Measurements from ENCODE around the gene TXNRD3.

DNA sequence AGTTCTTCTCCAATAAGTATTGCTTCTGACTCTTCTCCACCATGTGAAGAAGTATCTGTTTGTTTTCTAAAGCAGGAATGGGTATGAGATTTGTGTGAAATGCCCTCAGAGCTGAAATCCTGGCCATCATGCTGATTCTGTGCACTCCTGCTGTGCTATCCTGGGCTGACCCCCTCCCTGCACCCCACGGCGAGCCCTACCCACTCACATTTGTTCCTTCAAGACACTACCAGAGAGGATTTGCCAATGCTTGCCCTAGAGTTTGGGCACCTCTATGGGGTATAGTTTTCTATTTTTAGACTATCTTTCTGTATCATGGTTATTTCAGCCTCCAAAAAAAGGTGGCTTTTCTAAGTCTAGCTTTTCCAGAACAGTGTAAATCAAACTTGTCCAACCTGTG, 18.5 kb downstream of the TXNRD3 start:
- TF ChIP-seq MAX (CRISPR knock-in tag; IDR thresholded peaks at IDR 0.05) (no peak), ATF6 (CRISPR knock-in tag; IDR thresholded peaks at IDR 0.05) (no peak), ARID4B (CRISPR knock-in tag; IDR thresholded peaks at IDR 0.05; ENCODE audit: borderline replicate concordance) (no peak), ZNF121 (CRISPR knock-in tag; IDR thresholded peaks at IDR 0.05) (no peak), JUN (CRISPR knock-in tag; IDR thresholded peaks at IDR 0.05) (no peak), ZMAT4 (CRISPR knock-in tag; IDR thresholded peaks at IDR 0.05) (no peak), ZNF512 (CRISPR knock-in tag; IDR thresholded peaks at IDR 0.05; ENCODE audit: borderline replicate concordance) (no peak), PRDM15 (CRISPR knock-in tag; IDR thresholded peaks at IDR 0.05) (no peak), SP1 (CRISPR knock-in tag; conservative IDR thresholded peaks at IDR 0.05) (no peak), GABPB1 (CRISPR knock-in tag; IDR thresholded peaks at IDR 0.05) (no peak)
- TF ChIP-seq, protein P1, sequence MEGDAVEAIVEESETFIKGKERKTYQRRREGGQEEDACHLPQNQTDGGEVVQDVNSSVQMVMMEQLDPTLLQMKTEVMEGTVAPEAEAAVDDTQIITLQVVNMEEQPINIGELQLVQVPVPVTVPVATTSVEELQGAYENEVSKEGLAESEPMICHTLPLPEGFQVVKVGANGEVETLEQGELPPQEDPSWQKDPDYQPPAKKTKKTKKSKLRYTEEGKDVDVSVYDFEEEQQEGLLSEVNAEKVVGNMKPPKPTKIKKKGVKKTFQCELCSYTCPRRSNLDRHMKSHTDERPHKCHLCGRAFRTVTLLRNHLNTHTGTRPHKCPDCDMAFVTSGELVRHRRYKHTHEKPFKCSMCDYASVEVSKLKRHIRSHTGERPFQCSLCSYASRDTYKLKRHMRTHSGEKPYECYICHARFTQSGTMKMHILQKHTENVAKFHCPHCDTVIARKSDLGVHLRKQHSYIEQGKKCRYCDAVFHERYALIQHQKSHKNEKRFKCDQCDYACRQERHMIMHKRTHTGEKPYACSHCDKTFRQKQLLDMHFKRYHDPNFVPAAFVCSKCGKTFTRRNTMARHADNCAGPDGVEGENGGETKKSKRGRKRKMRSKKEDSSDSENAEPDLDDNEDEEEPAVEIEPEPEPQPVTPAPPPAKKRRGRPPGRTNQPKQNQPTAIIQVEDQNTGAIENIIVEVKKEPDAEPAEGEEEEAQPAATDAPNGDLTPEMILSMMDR (IDR thresholded peaks at IDR 0.05): no peak
- TF ChIP-seq, protein P2, sequence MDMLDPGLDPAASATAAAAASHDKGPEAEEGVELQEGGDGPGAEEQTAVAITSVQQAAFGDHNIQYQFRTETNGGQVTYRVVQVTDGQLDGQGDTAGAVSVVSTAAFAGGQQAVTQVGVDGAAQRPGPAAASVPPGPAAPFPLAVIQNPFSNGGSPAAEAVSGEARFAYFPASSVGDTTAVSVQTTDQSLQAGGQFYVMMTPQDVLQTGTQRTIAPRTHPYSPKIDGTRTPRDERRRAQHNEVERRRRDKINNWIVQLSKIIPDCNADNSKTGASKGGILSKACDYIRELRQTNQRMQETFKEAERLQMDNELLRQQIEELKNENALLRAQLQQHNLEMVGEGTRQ (CRISPR knock-in tag; IDR thresholded peaks at IDR 0.05): no peak
- TF ChIP-seq, protein P3, sequence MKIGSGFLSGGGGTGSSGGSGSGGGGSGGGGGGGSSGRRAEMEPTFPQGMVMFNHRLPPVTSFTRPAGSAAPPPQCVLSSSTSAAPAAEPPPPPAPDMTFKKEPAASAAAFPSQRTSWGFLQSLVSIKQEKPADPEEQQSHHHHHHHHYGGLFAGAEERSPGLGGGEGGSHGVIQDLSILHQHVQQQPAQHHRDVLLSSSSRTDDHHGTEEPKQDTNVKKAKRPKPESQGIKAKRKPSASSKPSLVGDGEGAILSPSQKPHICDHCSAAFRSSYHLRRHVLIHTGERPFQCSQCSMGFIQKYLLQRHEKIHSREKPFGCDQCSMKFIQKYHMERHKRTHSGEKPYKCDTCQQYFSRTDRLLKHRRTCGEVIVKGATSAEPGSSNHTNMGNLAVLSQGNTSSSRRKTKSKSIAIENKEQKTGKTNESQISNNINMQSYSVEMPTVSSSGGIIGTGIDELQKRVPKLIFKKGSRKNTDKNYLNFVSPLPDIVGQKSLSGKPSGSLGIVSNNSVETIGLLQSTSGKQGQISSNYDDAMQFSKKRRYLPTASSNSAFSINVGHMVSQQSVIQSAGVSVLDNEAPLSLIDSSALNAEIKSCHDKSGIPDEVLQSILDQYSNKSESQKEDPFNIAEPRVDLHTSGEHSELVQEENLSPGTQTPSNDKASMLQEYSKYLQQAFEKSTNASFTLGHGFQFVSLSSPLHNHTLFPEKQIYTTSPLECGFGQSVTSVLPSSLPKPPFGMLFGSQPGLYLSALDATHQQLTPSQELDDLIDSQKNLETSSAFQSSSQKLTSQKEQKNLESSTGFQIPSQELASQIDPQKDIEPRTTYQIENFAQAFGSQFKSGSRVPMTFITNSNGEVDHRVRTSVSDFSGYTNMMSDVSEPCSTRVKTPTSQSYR (CRISPR knock-in tag; IDR thresholded peaks at IDR 0.05): no peak
- TF ChIP-seq, protein P4, sequence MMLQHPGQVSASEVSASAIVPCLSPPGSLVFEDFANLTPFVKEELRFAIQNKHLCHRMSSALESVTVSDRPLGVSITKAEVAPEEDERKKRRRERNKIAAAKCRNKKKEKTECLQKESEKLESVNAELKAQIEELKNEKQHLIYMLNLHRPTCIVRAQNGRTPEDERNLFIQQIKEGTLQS (CRISPR knock-in tag; conservative IDR thresholded peaks at IDR 0.05): no peak

All from WTC11 (cell line).